ENCODE data around the gene EPHA7. TPM values are rescaled to one million over a fixed set of nuclear protein-coding genes. Genes with fewer than 3 reads are reported as not detected.

The EPHA7 gene
- total RNA-seq, 4 donors from 2014 or later: 0.12 to 0.95 TPM; not detected in 2

- DNase-seq (ENCODE audit: low spot score) (no peak), ATAC-seq (ENCODE audit: low FRiP score) (no peak)
- no peak for TF ChIP-seq CTCF (IDR thresholded peaks at IDR 0.05)
Measured at GRCh38 chr6:93393554-93394074, 25.7 kb downstream of the EPHA7 start.

GRCh38 chr6:93392797-93393196 is 26.6 kb downstream of the EPHA7 start:
- ATAC-seq (ENCODE audit: low FRiP score) (no peak), DNase-seq (ENCODE audit: low spot score) (no peak)
- TF ChIP-seq CTCF (IDR thresholded peaks at IDR 0.05): no peak

- no peak for DNase-seq (ENCODE audit: low spot score)
- no peak for TF ChIP-seq CTCF (IDR thresholded peaks at IDR 0.05)
- ATAC-seq (ENCODE audit: low FRiP score): no peak
Measured at GRCh38 chr6:93391965-93392364, 27.4 kb downstream of the EPHA7 start.

DNA sequence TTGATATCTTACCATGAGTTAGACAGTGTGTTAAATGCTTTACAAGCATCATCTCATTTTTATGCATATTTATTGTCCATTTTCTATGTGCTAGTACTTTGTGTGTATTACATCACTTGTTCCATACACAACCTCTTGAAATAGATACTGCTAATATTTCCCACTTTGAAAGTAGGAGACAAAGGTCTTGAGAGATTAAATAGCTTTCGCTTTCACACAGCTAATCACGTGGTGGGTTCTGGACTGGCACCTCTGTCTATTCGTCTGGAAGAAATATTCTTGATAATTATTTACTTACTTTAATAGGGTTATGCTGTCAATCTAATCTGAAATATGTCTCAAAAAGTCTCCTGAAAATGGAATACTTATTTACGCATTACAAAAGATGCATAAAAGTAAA is 30.2 kb downstream of the EPHA7 start:
- no peak for TF ChIP-seq CTCF (IDR thresholded peaks at IDR 0.05)
- no peak for ATAC-seq (ENCODE audit: low FRiP score)
- no peak for DNase-seq (ENCODE audit: low spot score)

DNA sequence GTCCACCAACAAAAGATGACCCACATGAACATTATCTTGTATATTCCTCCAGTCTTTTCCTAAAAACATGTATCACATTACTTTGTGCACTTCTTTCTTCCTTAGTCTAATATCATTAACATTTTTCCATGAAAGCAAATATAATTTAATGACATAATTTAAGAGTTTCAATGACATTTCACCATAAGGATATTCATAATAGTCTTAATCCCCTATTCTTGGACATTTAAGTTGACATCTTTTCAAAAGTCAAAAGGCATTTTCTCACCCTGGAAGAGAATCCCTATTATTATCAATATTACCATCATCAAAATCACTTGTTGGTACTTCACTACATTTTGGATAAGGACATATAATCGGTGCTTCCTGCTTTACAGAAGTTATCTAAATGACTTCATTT is 31.3 kb downstream of the EPHA7 start:
- TF ChIP-seq CTCF (IDR thresholded peaks at IDR 0.05): no peak
- DNase-seq (ENCODE audit: low spot score) (no peak), ATAC-seq (ENCODE audit: low FRiP score) (no peak)

- DNase-seq (ENCODE audit: low spot score) (no peak), ATAC-seq (ENCODE audit: low FRiP score) (no peak)
- no peak for TF ChIP-seq CTCF (IDR thresholded peaks at IDR 0.05)
Measured at GRCh38 chr6:93376026-93376540, 43.3 kb downstream of the EPHA7 start.

GRCh38 chr6:93373445-93373844 is 45.9 kb downstream of the EPHA7 start:
- no peak for ATAC-seq (ENCODE audit: low FRiP score)
- DNase-seq (ENCODE audit: low spot score): no peak
- TF ChIP-seq CTCF (IDR thresholded peaks at IDR 0.05): no peak
